Measurements from ENCODE around the gene SPIN2B. TPM values are rescaled to one million over a fixed set of nuclear protein-coding genes. Genes with fewer than 3 reads are reported as not detected.
"Not testable (repeated sequence)": the region's sequence is repeated elsewhere in the genome, so short reads cannot be mapped to it uniquely, and the experiment has no call there.

SPIN2B gene
- total RNA-seq: 1 to 10 TPM; 5.2 to 6.0 TPM

GRCh38 chrX:57121162-57121755 lies at the start of gene SPIN2B:
Gene SPIN2B (minus strand): TSS chrX:57121548.
- Mint-ChIP-seq H3K4me1 (ENCODE audit: low read depth) (peaks cover 7% of the 10 kb centered on the region), H3K36me3 (ENCODE audit: low read depth) (peaks cover 7% of the 10 kb centered on the region), H3K27ac (peak within 1 kb of the TSS; percentile 87), H3K4me3 (peak within 1 kb of the TSS; percentile 83), H3K27me3 (no peaks in the 10 kb centered on the region), H3K9me3 (no peaks in the 10 kb centered on the region)
- CTCF ChIA-PET: no interaction called here
- POLR2A ChIA-PET: no interaction called here
- peak; percentile 100 for ATAC-seq
- intact Hi-C loops (cut with micrococcal nuclease): no loop called here
- TF ChIP-seq CTCF (IDR thresholded peaks at IDR 0.05): no peak
- peak; percentile 89 for DNase-seq

- no peak for ATAC-seq
- ChIA-PET POLR2A (no interaction called here), CTCF (interaction anchor here (0.7 kb wide), 1 partner anchor 297 kb away, joined by 3 read pairs; no protein-coding TSS in a partner anchor)
- Mint-ChIP-seq H3K4me1 (ENCODE audit: low read depth) (no peaks in the 10 kb centered on the region), H3K9me3 (peaks cover 8% of the 10 kb centered on the region), H3K36me3 (ENCODE audit: low read depth) (peaks cover 9% of the 10 kb centered on the region), H3K27ac (no peak overlapping the region), H3K4me3 (no peak overlapping the region), H3K27me3 (no peaks in the 10 kb centered on the region)
- intact Hi-C loops (cut with micrococcal nuclease): no loop called here
- no peak for DNase-seq
- no peak for TF ChIP-seq CTCF (IDR thresholded peaks at IDR 0.05)
These were observed 35.2 kb upstream of the SPIN2B start for GRCh38 chrX:57156397-57157049.

- intact Hi-C loops (cut with micrococcal nuclease): no loop called here
- POLR2A ChIA-PET: no interaction called here
- CTCF ChIA-PET: no interaction called here
- no peak for DNase-seq
- no peak overlapping the region for H3K27ac Mint-ChIP-seq
- H3K27me3 Mint-ChIP-seq: no peaks in the 10 kb centered on the region
- H3K4me3 Mint-ChIP-seq: no peak overlapping the region
- TF ChIP-seq CTCF (IDR thresholded peaks at IDR 0.05): no peak
- H3K4me1 Mint-ChIP-seq (ENCODE audit: low read depth): no peaks in the 10 kb centered on the region
- peaks cover 7% of the 10 kb centered on the region for H3K36me3 Mint-ChIP-seq (ENCODE audit: low read depth)
- no peak for ATAC-seq
- peaks cover 5% of the 10 kb centered on the region for H3K9me3 Mint-ChIP-seq
These were observed 33.8 kb upstream of the SPIN2B start for GRCh38 chrX:57155171-57155570.

GRCh38 chrX:57152222-57152621 lies 30.9 kb upstream of the SPIN2B start:
- intact Hi-C loops (cut with micrococcal nuclease); POLR2A ChIA-PET; ATAC-seq; DNase-seq; H3K27ac Mint-ChIP-seq; H3K9me3 Mint-ChIP-seq; H3K27me3 Mint-ChIP-seq; CTCF ChIA-PET; H3K4me1 Mint-ChIP-seq (ENCODE audit: low read depth); H3K4me3 Mint-ChIP-seq: not testable (repeated sequence)
- peaks cover 17% of the 10 kb centered on the region for H3K36me3 Mint-ChIP-seq (ENCODE audit: low read depth)

GRCh38 chrX:57138674-57139073 lies 17.3 kb upstream of the SPIN2B start:
- no peak for TF ChIP-seq CTCF (IDR thresholded peaks at IDR 0.05)
- ChIA-PET POLR2A (no interaction called here), CTCF (no interaction called here)
- ATAC-seq (no peak), DNase-seq (no peak)
- Mint-ChIP-seq H3K27ac (no peak overlapping the region), H3K9me3 (no peaks in the 10 kb centered on the region), H3K27me3 (no peaks in the 10 kb centered on the region), H3K4me1 (ENCODE audit: low read depth) (peaks cover 5% of the 10 kb centered on the region), H3K4me3 (no peak overlapping the region), H3K36me3 (ENCODE audit: low read depth) (no peaks in the 10 kb centered on the region)
- intact Hi-C loops (cut with micrococcal nuclease): no loop called here

All from activated CD8-positive, alpha-beta T cell treated with anti-CD3 and anti-CD28 coated beads for 36 hours (primary cell).